NCI-H146 treated with DMSO at 0.1 percent for 48 hours (cell line): ENCODE measurements around the gene SVOP.

ENCODE experiments used
- DNase-seq: peaks from one replicate; lab custom pipeline; 2025; ENCODE audit not compliant: unreplicated experiment; lab: John Stamatoyannopoulos, UW

The SVOP gene

GRCh38 chr12:108939594-108939993 is 81.3 kb downstream of the SVOP start:
- DNase-seq: no peak

DNA sequence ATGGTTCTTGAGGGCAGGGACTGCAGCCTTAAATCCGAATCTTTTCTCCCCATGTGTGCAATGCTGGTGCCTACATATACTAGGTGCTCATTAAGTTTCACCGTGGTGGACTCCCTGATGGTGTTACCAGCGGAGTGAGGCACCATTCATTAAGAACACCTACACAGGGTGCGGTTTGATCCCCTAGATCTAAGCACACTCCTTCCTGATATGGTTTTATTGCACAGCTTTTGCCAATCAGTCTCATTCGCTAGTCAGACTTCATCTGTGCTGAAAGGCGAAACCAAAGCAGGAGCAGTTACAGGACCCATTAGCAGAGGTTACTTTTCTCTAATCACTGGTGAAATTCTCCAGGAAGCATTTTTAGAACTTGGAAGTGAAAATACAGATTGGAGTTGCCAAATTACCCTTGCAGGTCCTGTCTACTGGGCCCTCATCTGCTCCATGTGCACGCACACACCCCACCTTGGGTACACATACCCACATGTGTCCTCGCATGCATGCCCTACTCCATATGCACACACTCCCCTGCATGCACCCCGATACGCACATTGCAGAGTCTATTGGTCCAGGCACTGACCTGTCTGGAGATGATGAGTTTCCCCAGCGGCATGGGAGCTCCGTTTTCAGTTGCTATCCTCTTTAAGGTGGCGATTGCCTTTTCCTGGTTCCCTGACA is 82.5 kb downstream of the SVOP start:
- no peak for DNase-seq

GRCh38 chr12:108935159-108935763 is 85.6 kb downstream of the SVOP start:
- no peak for DNase-seq

GRCh38 chr12:108933949-108934348 is 86.9 kb downstream of the SVOP start:
- no peak for DNase-seq

GRCh38 chr12:108930756-108931155 is 90.1 kb downstream of the SVOP start:
- no peak for DNase-seq

GRCh38 chr12:108930155-108930554 is 90.7 kb downstream of the SVOP start:
- DNase-seq: no peak

DNA sequence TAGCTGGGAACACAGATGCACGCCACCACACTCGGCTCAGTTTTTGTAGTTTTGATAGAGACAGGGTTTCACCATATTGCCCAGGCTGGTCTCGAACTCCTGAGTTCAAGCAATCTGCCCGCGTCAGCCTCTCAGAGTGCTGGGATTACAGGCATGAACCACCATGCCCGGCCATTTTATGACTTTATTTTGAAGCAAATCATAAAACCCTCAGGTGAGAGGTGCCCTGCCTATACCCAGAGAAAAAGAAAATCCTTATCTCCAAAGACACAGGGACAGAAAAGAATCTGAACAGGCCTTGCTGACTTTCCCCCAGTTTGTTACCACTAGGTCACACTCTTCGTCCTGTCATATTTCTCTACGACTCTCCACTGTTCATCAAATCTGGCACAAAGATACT is 92.2 kb downstream of the SVOP start:
- no peak for DNase-seq

DNA sequence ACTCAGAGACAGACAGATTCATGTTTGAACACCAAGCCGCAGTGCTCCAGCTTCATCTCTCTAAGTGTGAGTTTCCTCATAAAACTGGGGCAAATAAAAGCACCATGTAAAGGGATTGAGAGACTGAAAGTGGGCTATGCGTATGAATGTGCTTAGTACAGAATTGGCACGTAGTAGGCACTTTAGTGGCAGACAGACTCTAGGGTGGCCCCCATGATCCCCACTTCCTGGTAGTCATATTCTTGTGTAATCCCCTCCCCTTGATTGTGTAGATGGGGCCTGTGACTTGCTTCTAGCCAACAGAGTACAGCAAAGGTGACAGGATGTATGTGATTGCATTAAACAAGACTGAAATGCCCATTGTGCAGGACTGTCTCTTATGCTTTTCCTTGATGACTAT is 98.0 kb downstream of the SVOP start:
- DNase-seq: no peak

- no peak for DNase-seq
These were observed 98.9 kb downstream of the SVOP start for GRCh38 chr12:108921946-108922345.

- DNase-seq: no peak
These were observed 101.8 kb downstream of the SVOP start for GRCh38 chr12:108918960-108919642.

GRCh38 chr12:108918206-108918605 is 102.7 kb downstream of the SVOP start:
- DNase-seq: no peak

GRCh38 chr12:108916336-108916735 is 104.5 kb downstream of the SVOP start:
- no peak for DNase-seq

GRCh38 chr12:108915632-108916133 is 105.2 kb downstream of the SVOP start:
- no peak for DNase-seq

DNA sequence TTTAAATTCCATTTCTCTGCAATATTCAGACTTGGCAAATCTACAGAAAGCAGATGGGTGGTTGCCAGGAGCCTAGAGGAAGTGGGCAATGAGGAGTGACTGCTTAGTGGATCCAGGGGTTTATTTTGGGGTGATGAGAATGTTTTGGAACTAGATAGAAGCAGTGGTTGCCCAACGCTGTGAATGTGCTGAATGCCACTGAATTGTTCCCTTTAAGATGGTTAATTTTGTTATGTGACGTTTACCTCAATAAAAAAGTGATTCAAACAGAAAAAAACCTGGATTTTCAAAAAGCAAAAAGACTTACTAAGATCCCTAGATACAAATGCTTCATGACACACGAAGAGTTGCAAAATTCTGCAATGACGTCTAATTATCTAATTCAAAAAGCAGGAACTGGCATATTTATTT is 106.7 kb downstream of the SVOP start:
- DNase-seq: no peak

- DNase-seq: no peak
These were observed 108.5 kb downstream of the SVOP start for GRCh38 chr12:108912361-108912760.

GRCh38 chr12:108911915-108912314 is 109.0 kb downstream of the SVOP start:
- no peak for DNase-seq

DNA sequence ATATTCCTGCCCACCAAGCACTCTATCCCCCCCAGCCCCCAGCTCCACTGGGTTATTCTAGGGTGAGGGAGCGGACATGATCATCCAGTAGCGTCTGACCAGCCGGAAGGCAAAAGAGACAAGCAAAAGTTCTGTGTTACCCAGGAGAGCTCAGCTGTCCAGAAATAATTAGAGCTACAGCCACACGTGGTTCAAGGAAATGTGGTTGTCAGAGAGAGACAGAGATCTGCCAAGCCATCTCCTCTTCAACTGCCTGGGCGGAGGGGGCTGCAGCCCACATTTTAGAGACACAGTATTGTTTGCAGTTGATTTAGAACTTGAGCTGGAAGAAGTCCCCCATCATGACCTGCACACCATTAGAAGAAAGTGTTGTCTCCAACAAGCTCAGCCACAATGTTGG is 110.5 kb downstream of the SVOP start:
- DNase-seq: no peak

DNA sequence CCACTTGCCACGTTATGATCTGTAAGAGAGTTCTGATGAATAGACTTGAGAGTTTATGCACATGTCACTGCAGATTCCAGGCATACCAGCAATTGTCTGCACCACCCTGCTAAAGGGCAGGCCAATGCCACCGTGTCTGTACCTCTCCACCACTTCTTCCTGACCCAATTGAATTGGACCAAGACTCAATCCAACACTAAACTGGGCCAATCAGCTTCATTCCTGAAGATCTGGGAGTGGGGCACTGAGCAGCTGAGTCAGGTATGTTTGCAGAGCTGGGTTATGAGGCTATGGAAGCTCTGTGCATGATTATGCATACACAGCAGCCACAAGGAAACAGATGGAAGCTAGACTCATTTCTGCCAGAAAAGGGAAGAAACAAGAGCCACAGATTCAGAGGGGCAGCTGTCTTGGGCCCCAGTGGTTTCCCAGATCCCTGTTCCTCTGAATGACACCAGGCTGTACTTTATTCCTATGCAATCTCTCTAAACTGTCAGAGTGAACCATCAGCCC is 113.0 kb downstream of the SVOP start:
- DNase-seq: no peak

GRCh38 chr12:108906971-108907370 is 113.9 kb downstream of the SVOP start:
- no peak for DNase-seq

DNA sequence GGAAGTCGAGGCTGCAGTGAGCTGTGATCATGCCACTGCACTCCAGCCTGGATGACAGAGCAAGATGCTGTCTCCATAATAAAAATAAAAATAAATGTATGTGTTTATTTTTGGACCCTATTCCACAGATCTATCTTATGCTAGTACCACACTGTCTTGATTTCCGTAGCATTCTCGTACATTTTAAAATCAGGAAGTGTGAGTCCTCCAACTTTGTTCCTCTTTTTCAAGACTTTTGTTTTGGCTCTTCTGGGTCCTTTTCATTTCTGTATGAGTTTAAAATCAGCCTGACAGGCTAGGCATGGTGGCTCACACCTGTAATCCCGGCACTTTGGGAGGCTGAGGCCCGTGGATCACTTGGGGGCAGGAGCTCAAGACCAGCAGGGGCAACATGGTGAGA is 115.1 kb downstream of the SVOP start:
- no peak for DNase-seq

DNA sequence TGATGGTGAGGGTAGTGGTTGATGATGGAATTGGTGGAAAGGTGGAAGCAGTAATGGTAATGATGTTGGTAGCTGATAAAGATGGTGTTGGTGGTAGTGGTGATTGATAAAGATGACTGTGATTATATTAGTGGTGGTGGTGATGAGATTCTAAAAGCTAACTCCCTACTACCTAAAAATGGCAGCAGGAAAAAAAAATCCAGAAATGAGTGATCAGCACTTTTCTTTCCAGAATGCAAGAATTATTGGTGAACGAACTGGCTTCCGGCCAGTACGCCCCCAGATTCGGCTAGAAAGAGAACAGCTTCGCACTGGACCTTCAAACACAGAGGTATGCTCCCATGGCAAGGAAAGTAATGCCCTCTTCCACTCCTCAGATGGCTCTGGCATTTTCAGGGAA is 121.7 kb downstream of the SVOP start:
- no peak for DNase-seq

- DNase-seq: no peak
These were observed 124.1 kb downstream of the SVOP start for GRCh38 chr12:108896817-108897216.
